Loucy (cell line): Measurements from ENCODE around the gene FFAR1.
"Not testable (repeated sequence)": the region's sequence is repeated elsewhere in the genome, so short reads cannot be mapped to it uniquely, and the experiment has no call there.

ENCODE experiments used
- H2AFZ ChIP-seq: fragments of 200-600 bp; sonication (generic); 2 replicates; pipeline ENCODE4 v1.6.0; 2016; ENCODE audit warnings: antibody characterized with exemption, mild to moderate bottlenecking, low read length, moderate library complexity
- H3F3A ChIP-seq: fragments of 200-600 bp; 2 replicates; pipeline ENCODE4 v1.6.0; 2016; ENCODE audit warnings: antibody characterized with exemption, low read depth, mild to moderate bottlenecking
- H3K27me3 ChIP-seq: fragments of 200-600 bp; sonication (generic); 2 replicates; pipeline ENCODE4 v1.6.1; 2014; ENCODE audit warnings: low read length, mild to moderate bottlenecking; ENCODE audit not compliant: insufficient read depth, poor library complexity, severe bottlenecking
- H3K36me3 ChIP-seq: fragments of 200-600 bp; sonication (generic); 2 replicates; pipeline ENCODE4 v1.6.1; 2016; ENCODE audit warnings: low read length; ENCODE audit not compliant: insufficient read depth
- H3K4me1 ChIP-seq: fragments of 200-600 bp; sonication (generic); 2 replicates; pipeline ENCODE4 v1.5.1; 2014; ENCODE audit warnings: low read length, mild to moderate bottlenecking; ENCODE audit not compliant: insufficient read depth, poor library complexity, severe bottlenecking
- H3K4me2 ChIP-seq: fragments of 200-600 bp; sonication (generic); 2 replicates; pipeline ENCODE4 v1.6.0; 2014; ENCODE audit warnings: antibody characterized with exemption, low read length, low read depth, mild to moderate bottlenecking; ENCODE audit not compliant: poor library complexity, severe bottlenecking
- H3K4me3 ChIP-seq: fragments of 200-600 bp; sonication (generic); 2 replicates; pipeline ENCODE4 v1.5.1; 2014; ENCODE audit warnings: low read length, mild to moderate bottlenecking, mixed read lengths; ENCODE audit not compliant: poor library complexity, severe bottlenecking
- H3K79me2 ChIP-seq: fragments of 200-600 bp; sonication (generic); 2 replicates; pipeline ENCODE4 v1.6.1; 2014; ENCODE audit warnings: low read length; ENCODE audit not compliant: insufficient read depth
- H3K9ac ChIP-seq: fragments of 200-600 bp; sonication (generic); 2 replicates; pipeline ENCODE4 v1.6.0; 2014; ENCODE audit warnings: mild to moderate bottlenecking, low read depth, low read length, moderate library complexity; ENCODE audit not compliant: poor library complexity, severe bottlenecking
- H3K9me2 ChIP-seq: fragments of 200-600 bp; sonication (generic); replicated peaks from 2 replicates; pipeline ENCODE4 v1.6.1; 2016; ENCODE audit warnings: low read depth, low read length, mixed read lengths
- H3K9me3 ChIP-seq: fragments of 200-600 bp; sonication (generic); 2 replicates; pipeline ENCODE4 v1.6.1; 2014; ENCODE audit warnings: mild to moderate bottlenecking, antibody characterized with exemption, low read length, low read depth; ENCODE audit not compliant: insufficient read depth
- H4K20me1 ChIP-seq: fragments of 200-600 bp; sonication (generic); 2 replicates; pipeline ENCODE4 v1.6.0; 2014; ENCODE audit warnings: antibody characterized with exemption, low read length, mild to moderate bottlenecking; ENCODE audit not compliant: insufficient read depth, poor library complexity, severe bottlenecking
- CTCF ChIP-seq: fragments of 200-600 bp; sonication (generic); conservative IDR thresholded peaks from 2 replicates; pipeline ENCODE4 v1.5.1; 2014; ENCODE audit warnings: mild to moderate bottlenecking, antibody characterized with exemption, low read length
- EZH2phosphoT487 ChIP-seq: fragments of 200-600 bp; IDR thresholded peaks from 2 replicates; pipeline ENCODE4 v1.6.1; 2018; ENCODE audit warnings: antibody characterized with exemption, mild to moderate bottlenecking, moderate library complexity, borderline replicate concordance

FFAR1 gene

GRCh38 chr19:35368378-35368777, 20.7 kb downstream of the FFAR1 start:
- Histone ChIP-seq H3K9ac (no peak overlapping the region), H3K9me3 (no peaks in the 10 kb centered on the region), H3K79me2 (no peaks in the 10 kb centered on the region), H2AFZ (no peak overlapping the region), H3K27me3 (no peaks in the 10 kb centered on the region), H3K36me3 (no peaks in the 10 kb centered on the region), H3K9me2 (no peaks in the 10 kb centered on the region), H4K20me1 (no peaks in the 10 kb centered on the region), H3K4me3 (no peak overlapping the region), H3F3A (no peaks in the 10 kb centered on the region), H3K4me1 (no peaks in the 10 kb centered on the region), H3K4me2 (no peak overlapping the region)
- TF ChIP-seq CTCF (no peak), EZH2phosphoT487 (no peak)

- H3K4me2 ChIP-seq = no peak overlapping the region
- no peaks in the 10 kb centered on the region for H3K9me2 ChIP-seq
- H3K79me2 ChIP-seq = no peaks in the 10 kb centered on the region
- no peak overlapping the region for H3K9ac ChIP-seq
- no peaks in the 10 kb centered on the region for H3K27me3 ChIP-seq
- no peak for TF ChIP-seq EZH2phosphoT487
- peaks cover 2% of the 10 kb centered on the region for H3K4me1 ChIP-seq
- H3K36me3 ChIP-seq = no peaks in the 10 kb centered on the region
- H3K9me3 ChIP-seq = no peaks in the 10 kb centered on the region
- no peak overlapping the region for H3K4me3 ChIP-seq
- no peaks in the 10 kb centered on the region for H4K20me1 ChIP-seq
- no peak overlapping the region for H2AFZ ChIP-seq
- H3F3A ChIP-seq = no peaks in the 10 kb centered on the region
Observed at GRCh38 chr19:35369522-35369921, 21.8 kb downstream of the FFAR1 start.

GRCh38 chr19:35370722-35371121, 23.0 kb downstream of the FFAR1 start, which contains the start of gene GPR42:
Gene GPR42 (plus strand): TSS chr19:35371068. CDS start chr19:35371360, 292 bp downstream.
- Histone ChIP-seq H3K27me3 (no peaks in the 10 kb centered on the region), H3K79me2 (no peaks in the 10 kb centered on the region), H3K36me3 (no peaks in the 10 kb centered on the region), H3K9me3 (no peaks in the 10 kb centered on the region), H3K9me2 (no peaks in the 10 kb centered on the region), H4K20me1 (no peaks in the 10 kb centered on the region), H3K4me2 (no peak within 1 kb of the TSS), H3K4me3 (no peak within 1 kb of the TSS), H3K4me1 (peaks cover 8% of the 10 kb centered on the region), H3K9ac (no peak within 1 kb of the TSS), H3F3A (no peaks in the 10 kb centered on the region), H2AFZ (no peak within 1 kb of the TSS)
- TF ChIP-seq CTCF (no peak), EZH2phosphoT487 (no peak)

- no peak overlapping the region for H2AFZ ChIP-seq
- H3F3A ChIP-seq = no peaks in the 10 kb centered on the region
- no peaks in the 10 kb centered on the region for H3K9me2 ChIP-seq
- TF ChIP-seq CTCF = no peak
- no peak for TF ChIP-seq EZH2phosphoT487
- H3K79me2 ChIP-seq = no peaks in the 10 kb centered on the region
- H3K9me3 ChIP-seq = no peaks in the 10 kb centered on the region
- no peak overlapping the region for H3K4me3 ChIP-seq
- H3K4me1 ChIP-seq = peaks cover 12% of the 10 kb centered on the region
- no peaks in the 10 kb centered on the region for H3K27me3 ChIP-seq
- H3K4me2 ChIP-seq = no peak overlapping the region
- no peaks in the 10 kb centered on the region for H3K36me3 ChIP-seq
- H4K20me1 ChIP-seq = no peaks in the 10 kb centered on the region
- no peak overlapping the region for H3K9ac ChIP-seq
Observed at GRCh38 chr19:35373492-35373891, 25.8 kb downstream of the FFAR1 start.

- not testable (repeated sequence) for H3K79me2 ChIP-seq, H3K27me3 ChIP-seq, H4K20me1 ChIP-seq, H2AFZ ChIP-seq, H3K36me3 ChIP-seq, H3K9ac ChIP-seq, H3K9me2 ChIP-seq, H3K4me2 ChIP-seq, H3K9me3 ChIP-seq, H3K4me3 ChIP-seq, H3F3A ChIP-seq
- peaks cover 12% of the 10 kb centered on the region for H3K4me1 ChIP-seq
Observed at GRCh38 chr19:35374031-35374430, 26.3 kb downstream of the FFAR1 start.
